Measurements from ENCODE around the gene SLC9A1. TPM values are rescaled to one million over a fixed set of nuclear protein-coding genes. Genes with fewer than 3 reads are reported as not detected.
"Not testable (repeated sequence)": the region's sequence is repeated elsewhere in the genome, so short reads cannot be mapped to it uniquely, and the experiment has no call there.

Gene SLC9A1
- total RNA-seq, 1 experiment from 2014 or later = 25.2 TPM

- H4K20me1 ChIP-seq (ENCODE audit: low read length) = no peaks in the 10 kb centered on the region
- POLR2A ChIA-PET (ENCODE audit: unreplicated experiment) = no interaction called here
- CTCF ChIA-PET = no interaction called here
- H3K9me3 ChIP-seq (ENCODE audit: low read length) = 0 out of 2 replicates have a peak, but pooled peaks cover 4% of the 10 kb centered on the region
- H3K79me2 ChIP-seq (ENCODE audit: low read length) = no peaks in the 10 kb centered on the region
- no peak overlapping the region for H3K4me2 ChIP-seq (ENCODE audit: low read length)
- H3F3A ChIP-seq (ENCODE audit: low read length, unreplicated experiment) = no peaks in the 10 kb centered on the region
- TF ChIP-seq EZH2 (IDR thresholded peaks at IDR 0.05; ENCODE audit: low read length, unreplicated experiment) (no peak), EZH2phosphoT487 (IDR thresholded peaks at IDR 0.05; ENCODE audit: borderline replicate concordance, low read length) (no peak), CTCF (conservative IDR thresholded peaks at IDR 0.05; ENCODE audit: low read depth, low read length) (no peak)
- ATAC-seq (no peak), DNase-seq (no peak)
- no peaks in the 10 kb centered on the region for H3K36me3 ChIP-seq (ENCODE audit: low read depth, low read length)
- H3K4me3 ChIP-seq (ENCODE audit: low read length) = no peak overlapping the region
- BruUV-seq (replicated peaks) = no TSS peak
- no peak overlapping the region for H3K27ac ChIP-seq (ENCODE audit: low read length)
- intact Hi-C loops (cut with micrococcal nuclease) = no loop called here
- H3K9ac ChIP-seq (ENCODE audit: low read length) = no peak overlapping the region
- no peaks in the 10 kb centered on the region for H3K4me1 ChIP-seq (ENCODE audit: insufficient read depth, low read length)
- no peak overlapping the region for H2AFZ ChIP-seq (ENCODE audit: low read length)
- no peaks in the 10 kb centered on the region for H3K9me2 ChIP-seq (replicated peaks; ENCODE audit: low read length)
- H3K27me3 ChIP-seq (ENCODE audit: low read length) = no peaks in the 10 kb centered on the region
These were observed 21.4 kb upstream of the SLC9A1 start for GRCh38 chr1:27176323-27176722.

- DNase-seq; H3K79me2 ChIP-seq (ENCODE audit: low read length); H2AFZ ChIP-seq (ENCODE audit: low read length); H4K20me1 ChIP-seq (ENCODE audit: low read length); POLR2A ChIA-PET (ENCODE audit: unreplicated experiment); H3K9me2 ChIP-seq (replicated peaks; ENCODE audit: low read length); H3K36me3 ChIP-seq (ENCODE audit: low read depth, low read length); H3K9me3 ChIP-seq (ENCODE audit: low read length); intact Hi-C loops (cut with micrococcal nuclease); H3K4me2 ChIP-seq (ENCODE audit: low read length); ATAC-seq; H3K9ac ChIP-seq (ENCODE audit: low read length); CTCF ChIA-PET; H3K4me3 ChIP-seq (ENCODE audit: low read length); H3K27ac ChIP-seq (ENCODE audit: low read length); BruUV-seq (replicated peaks); H3K27me3 ChIP-seq (ENCODE audit: low read length); H3F3A ChIP-seq (ENCODE audit: low read length, unreplicated experiment); H3K4me1 ChIP-seq (ENCODE audit: insufficient read depth, low read length): not testable (repeated sequence)
These were observed 18.1 kb upstream of the SLC9A1 start for GRCh38 chr1:27172992-27173391.

GRCh38 chr1:27166929-27167328 lies 12.0 kb upstream of the SLC9A1 start:
- no peaks in the 10 kb centered on the region for H3K27me3 ChIP-seq (ENCODE audit: low read length)
- ChIA-PET CTCF (no interaction called here), POLR2A (ENCODE audit: unreplicated experiment) (interaction anchor here (0.6 kb wide), 1 partner anchor 505 kb away, joined by 3 read pairs; the partner anchor contains the start of gene IFI6)
- ATAC-seq = no peak
- H3K9me2 ChIP-seq (replicated peaks; ENCODE audit: low read length) = no peaks in the 10 kb centered on the region
- no peaks in the 10 kb centered on the region for H3K9me3 ChIP-seq (ENCODE audit: low read length)
- intact Hi-C loops (cut with micrococcal nuclease) = no loop called here
- no TSS peak for BruUV-seq (replicated peaks)
- peak overlapping the region; percentile 6 for H3K4me2 ChIP-seq (ENCODE audit: low read length)
- no peaks in the 10 kb centered on the region for H3K79me2 ChIP-seq (ENCODE audit: low read length)
- no peak for TF ChIP-seq EZH2phosphoT487 (IDR thresholded peaks at IDR 0.05; ENCODE audit: borderline replicate concordance, low read length)
- TF ChIP-seq EZH2 (IDR thresholded peaks at IDR 0.05; ENCODE audit: low read length, unreplicated experiment) = no peak
- TF ChIP-seq CTCF (conservative IDR thresholded peaks at IDR 0.05; ENCODE audit: low read depth, low read length) = no peak
- no peak overlapping the region for H3K4me3 ChIP-seq (ENCODE audit: low read length)
- H4K20me1 ChIP-seq (ENCODE audit: low read length) = no peaks in the 10 kb centered on the region
- DNase-seq = no peak
- no peak overlapping the region for H2AFZ ChIP-seq (ENCODE audit: low read length)
- H3K36me3 ChIP-seq (ENCODE audit: low read depth, low read length) = no peaks in the 10 kb centered on the region
- no peak overlapping the region for H3K9ac ChIP-seq (ENCODE audit: low read length)
- peaks cover 7% of the 10 kb centered on the region for H3F3A ChIP-seq (ENCODE audit: low read length, unreplicated experiment)
- peak overlapping the region; percentile 63 for H3K27ac ChIP-seq (ENCODE audit: low read length)
- H3K4me1 ChIP-seq (ENCODE audit: insufficient read depth, low read length) = peaks cover 24% of the 10 kb centered on the region

Data from PC-3 (cell line).